Mesenchymal stem cell (in vitro differentiated cells and primary cell): ENCODE results near the gene SMARCA5.

Experiments
- DNase-seq: peaks from one replicate; pipeline ENCODE4 v3.0.0-alpha.2; 2013
- H2AFZ ChIP-seq: one replicate; pipeline ENCODE4 v1.6.1; 2013; ENCODE audit warnings: low read depth, mild to moderate bottlenecking, control low read depth, inconsistent platforms, low read length, moderate library complexity
- H2AK5ac ChIP-seq: 2 replicates; pipeline ENCODE4 v1.6.1; 2013; ENCODE audit warnings: low read length, moderate library complexity, mild to moderate bottlenecking, inconsistent platforms; ENCODE audit not compliant: severe bottlenecking
- H2BK120ac ChIP-seq: one replicate; pipeline ENCODE4 v1.6.1; 2013; ENCODE audit warnings: low read depth, mild to moderate bottlenecking, inconsistent platforms, low read length, moderate library complexity
- H2BK12ac ChIP-seq, 2 experiments: one replicate each; pipeline ENCODE4 v1.6.1; 2013; ENCODE audit warnings: inconsistent platforms in 2 of 2, low read length in 2 of 2, mild to moderate bottlenecking in 2 of 2, moderate library complexity in 2 of 2, control low read depth in 1 of 2
- H2BK15ac ChIP-seq: one replicate; pipeline ENCODE4 v1.6.1; 2013; ENCODE audit warnings: mild to moderate bottlenecking, low read depth, inconsistent platforms; ENCODE audit not compliant: poor library complexity, severe bottlenecking
- H2BK5ac ChIP-seq: 2 replicates; pipeline ENCODE4 v1.6.1; 2013; ENCODE audit warnings: low read depth, mild to moderate bottlenecking, low read length, control low read depth, inconsistent platforms; ENCODE audit not compliant: poor library complexity, severe bottlenecking
- H3K14ac ChIP-seq, 2 experiments: one replicate each; pipeline ENCODE4 v1.6.1; 2013; ENCODE audit warnings: inconsistent platforms in 2 of 2, low read length in 2 of 2, control low read depth in 1 of 2, mild to moderate bottlenecking in 1 of 2, moderate library complexity in 1 of 2
- H3K18ac ChIP-seq, 2 experiments: one replicate each; pipeline ENCODE4 v1.6.1; 2013; ENCODE audit warnings: inconsistent platforms in 2 of 2, low read length in 2 of 2, control low read depth in 1 of 2, low read depth in 1 of 2, mild to moderate bottlenecking in 1 of 2
- H3K23ac ChIP-seq, 2 experiments: one replicate each; pipeline ENCODE4 v1.6.1; 2013; ENCODE audit warnings: inconsistent platforms in 2 of 2, low read length in 2 of 2, mild to moderate bottlenecking in 2 of 2, moderate library complexity in 2 of 2, control low read depth in 1 of 2
- H3K27ac ChIP-seq: 2 replicates; pipeline ENCODE4 v1.5.1; 2013; ENCODE audit warnings: mild to moderate bottlenecking, moderate library complexity, low read length, control low read depth, inconsistent platforms; ENCODE audit not compliant: poor library complexity, severe bottlenecking
- H3K27me3 ChIP-seq, 2 experiments: 2 replicates each; pipeline versions ENCODE4 v1.6.1 to v1.7.0; 2013; ENCODE audit warnings: low read length in 2 of 2, mild to moderate bottlenecking in 2 of 2, moderate library complexity in 2 of 2, control low read depth in 1 of 2, inconsistent platforms in 1 of 2; ENCODE audit not compliant: control insufficient read depth in 1 of 2, insufficient read depth in 1 of 2
- H3K36me3 ChIP-seq, 2 experiments: 2 replicates each; pipeline versions ENCODE4 v1.6.1 to v1.7.0; 2013; ENCODE audit warnings: low read length in 2 of 2, control low read depth in 1 of 2, inconsistent platforms in 1 of 2, low read depth in 1 of 2, mild to moderate bottlenecking in 1 of 2; ENCODE audit not compliant: insufficient read depth in 2 of 2, control insufficient read depth in 1 of 2
- H3K4ac ChIP-seq, 2 experiments: one replicate each; pipeline ENCODE4 v1.6.1; 2013; ENCODE audit warnings: inconsistent platforms in 2 of 2, low read length in 2 of 2, mild to moderate bottlenecking in 2 of 2, moderate library complexity in 2 of 2, control low read depth in 1 of 2, low read depth in 1 of 2
- H3K4me1 ChIP-seq: 2 replicates; pipeline ENCODE4 v1.6.1; 2013; ENCODE audit warnings: low read depth, low read length, control low read depth; ENCODE audit not compliant: control insufficient read depth, insufficient read depth
- H3K4me2 ChIP-seq: 2 replicates; pipeline ENCODE4 v1.6.1; 2013; ENCODE audit warnings: low read length, mild to moderate bottlenecking, inconsistent platforms; ENCODE audit not compliant: poor library complexity, severe bottlenecking
- H3K4me3 ChIP-seq, 2 experiments: 2 replicates each; pipeline versions ENCODE4 v1.5.1 to v1.7.0; 2013; ENCODE audit warnings: low read length in 2 of 2, mild to moderate bottlenecking in 2 of 2, control low read depth in 1 of 2, low read depth in 1 of 2; ENCODE audit not compliant: insufficient read depth in 1 of 2
- H3K79me1 ChIP-seq: replicated peaks from 2 replicates; pipeline ENCODE4 v1.6.1; 2013; ENCODE audit warnings: mild to moderate bottlenecking, control low read depth, low read length, inconsistent platforms; ENCODE audit not compliant: poor library complexity, severe bottlenecking
- H3K9ac ChIP-seq: 2 replicates; pipeline ENCODE4 v1.7.0; 2013; ENCODE audit warnings: mild to moderate bottlenecking, low read length, moderate library complexity
- H3K9me3 ChIP-seq: 2 replicates; pipeline ENCODE4 v1.7.0; 2013; ENCODE audit warnings: mild to moderate bottlenecking, low read length; ENCODE audit not compliant: control insufficient read depth
- H4K8ac ChIP-seq: one replicate; pipeline ENCODE4 v1.6.1; 2013; ENCODE audit warnings: inconsistent platforms, mild to moderate bottlenecking, low read length, moderate library complexity
- H4K91ac ChIP-seq: one replicate; pipeline ENCODE4 v1.6.1; 2013; ENCODE audit warnings: mild to moderate bottlenecking, low read length, inconsistent platforms
- WGBS: methylation state at CpG from one replicate; pipeline ENCODE4 v1.1.7; 2013; ENCODE audit warnings: mixed read lengths; 5-methylcytosine and 5-hydroxymethylcytosine counted together

Gene SMARCA5

GRCh38 chr4:143498021-143498420 lies 15.5 kb upstream of the SMARCA5 start:
- Histone ChIP-seq H2BK120ac (no peak overlapping the region), H2BK12ac (no peak overlapping the region), H3K14ac (no peak overlapping the region), H2BK15ac (no peak overlapping the region), H3K4ac (no peak overlapping the region), H3K18ac (no peak overlapping the region), H3K36me3 (no peaks in the 10 kb centered on the region), H3K4me1 (no peaks in the 10 kb centered on the region), H2AK5ac (no peak overlapping the region), H3K9ac (no peak overlapping the region), H3K9me3 (no peaks in the 10 kb centered on the region), H4K8ac (no peak overlapping the region), H3K23ac (no peak overlapping the region), H3K4me2 (no peak overlapping the region), H3K27ac (no peak overlapping the region), H2BK5ac (no peak overlapping the region), H2AFZ (no peak overlapping the region), H3K27me3 (no peaks in the 10 kb centered on the region), H3K4me3 (no peak overlapping the region), H3K79me1 (no peaks in the 10 kb centered on the region), H4K91ac (no peak overlapping the region)
- DNase-seq, result no peak
- WGBS, result 89% methylated on average over 5 of the region's 8 CpGs

- no peak overlapping the region for H3K27ac ChIP-seq
- no peak overlapping the region for H3K14ac ChIP-seq
- H3K9ac ChIP-seq, result no peak overlapping the region
- H3K36me3 ChIP-seq, result no peaks in the 10 kb centered on the region
- 79% methylated on average over 1 of the region's 1 CpG for WGBS
- H3K4me3 ChIP-seq, result no peak overlapping the region
- no peak overlapping the region for H3K18ac ChIP-seq
- no peak overlapping the region for H2AK5ac ChIP-seq
- no peak overlapping the region for H2BK15ac ChIP-seq
- H3K9me3 ChIP-seq, result no peaks in the 10 kb centered on the region
- H3K27me3 ChIP-seq, result no peaks in the 10 kb centered on the region
- no peak overlapping the region for H2AFZ ChIP-seq
- no peak overlapping the region for H2BK12ac ChIP-seq
- H3K4me1 ChIP-seq, result no peaks in the 10 kb centered on the region
- no peak overlapping the region for H3K23ac ChIP-seq
- no peak overlapping the region for H4K8ac ChIP-seq
- DNase-seq, result no peak
- H3K79me1 ChIP-seq, result no peaks in the 10 kb centered on the region
- no peak overlapping the region for H2BK5ac ChIP-seq
- no peak overlapping the region for H4K91ac ChIP-seq
- H3K4me2 ChIP-seq, result no peak overlapping the region
- no peak overlapping the region for H3K4ac ChIP-seq
- H2BK120ac ChIP-seq, result no peak overlapping the region
Measured at GRCh38 chr4:143502231-143502630, 11.3 kb upstream of the SMARCA5 start.

- no peaks in the 10 kb centered on the region for H3K36me3 ChIP-seq
- H3K23ac ChIP-seq, result no peak overlapping the region
- WGBS, result no CpG with 5 or more reads among the region's 1 CpG
- DNase-seq, result no peak
- no peak overlapping the region for H4K91ac ChIP-seq
- no peak overlapping the region for H3K9ac ChIP-seq
- no peak overlapping the region for H3K14ac ChIP-seq
- no peak overlapping the region for H4K8ac ChIP-seq
- H3K4me2 ChIP-seq, result no peak overlapping the region
- H3K9me3 ChIP-seq, result no peaks in the 10 kb centered on the region
- no peak overlapping the region for H3K4ac ChIP-seq
- H3K4me1 ChIP-seq, result no peaks in the 10 kb centered on the region
- H3K27ac ChIP-seq, result no peak overlapping the region
- no peak overlapping the region for H2AK5ac ChIP-seq
- H2BK120ac ChIP-seq, result no peak overlapping the region
- H3K79me1 ChIP-seq, result no peaks in the 10 kb centered on the region
- no peak overlapping the region for H3K4me3 ChIP-seq
- H2AFZ ChIP-seq, result no peak overlapping the region
- H2BK12ac ChIP-seq, result no peak overlapping the region
- no peaks in the 10 kb centered on the region for H3K27me3 ChIP-seq
- no peak overlapping the region for H2BK5ac ChIP-seq
- no peak overlapping the region for H3K18ac ChIP-seq
- H2BK15ac ChIP-seq, result no peak overlapping the region
Measured at GRCh38 chr4:143506031-143506430, 7.5 kb upstream of the SMARCA5 start.

GRCh38 chr4:143511906-143512305 lies 1.6 kb upstream of the SMARCA5 start:
- Histone ChIP-seq H3K4me2 (no peak overlapping the region), H3K18ac (no peak overlapping the region), H3K79me1 (no peaks in the 10 kb centered on the region), H3K36me3 (peaks cover 0 to under 1% of the 10 kb centered on the region in 2 experiments), H4K8ac (no peak overlapping the region), H2BK12ac (no peak overlapping the region), H3K4me3 (no peak overlapping the region), H3K4ac (no peak overlapping the region), H2AK5ac (no peak overlapping the region), H3K27me3 (no peaks in the 10 kb centered on the region), H3K14ac (no peak overlapping the region), H3K4me1 (peaks cover 1% of the 10 kb centered on the region), H2BK5ac (no peak overlapping the region), H4K91ac (no peak overlapping the region), H3K27ac (no peak overlapping the region), H2BK120ac (no peak overlapping the region), H2AFZ (no peak overlapping the region), H2BK15ac (no peak overlapping the region), H3K9me3 (no peaks in the 10 kb centered on the region), H3K9ac (no peak overlapping the region), H3K23ac (no peak overlapping the region)
- DNase-seq, result no peak
- 85% methylated on average over 5 of the region's 7 CpGs for WGBS
